ENCODE results near the gene ZNF408. TPM values are rescaled to one million over a fixed set of nuclear protein-coding genes. Genes with fewer than 3 reads are reported as not detected.

The ZNF408 gene
- total RNA-seq, 1 experiment from 2014 or later = 19.8 TPM

DNA sequence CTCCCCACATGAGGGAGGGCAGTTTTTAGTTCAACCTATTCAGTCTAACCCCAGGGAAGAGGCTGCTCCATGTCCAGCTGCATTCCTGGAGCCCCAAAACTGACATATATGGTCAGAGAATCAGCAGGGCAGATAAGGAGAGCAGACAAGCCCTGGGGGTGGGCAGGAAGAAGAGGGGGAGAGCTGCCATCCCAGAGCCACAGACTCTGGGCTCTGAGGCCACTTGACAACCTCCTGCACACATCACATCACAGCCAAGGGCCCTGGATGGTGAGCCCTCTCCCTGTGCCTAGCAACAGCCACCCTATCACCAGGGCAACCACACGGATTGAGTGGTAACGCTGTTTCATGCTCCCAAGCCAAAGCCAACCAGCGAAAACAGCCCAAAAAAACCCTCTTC is 3.5 kb upstream of the ZNF408 start:
- intact Hi-C loops (cut with micrococcal nuclease; ENCODE audit: unreplicated experiment) (no loop called here), in situ Hi-C loops (cut with HindIII; ENCODE audit: low pct_unique_long_range_greater_than_20kb, low sequenced_read_pairs) (no loop called here)
- H3K36me3 ChIP-seq (ENCODE audit: control insufficient read depth, insufficient read depth, low read length) = peaks cover 5% of the 10 kb centered on the region; the same call in 1 of the 2 replicates
- ChIA-PET CTCF (no interaction called here), POLR2A (no interaction called here)
- ATAC-seq = no peak
- DNase-seq (ENCODE audit: low read depth, low spot score) = no peak
- H3K27ac ChIP-seq (ENCODE audit: low read length) = no peak overlapping the region
- H3K9me3 ChIP-seq (ENCODE audit: control insufficient read depth, insufficient read depth, low read depth, low read length) = no peaks in the 10 kb centered on the region
- BruUV-seq (replicated peaks) = no TSS peak
- peaks cover 4% of the 10 kb centered on the region; the same call in 1 of the 2 replicates for H3K4me1 ChIP-seq (ENCODE audit: control insufficient read depth, insufficient read depth, low read length)
- H3K4me3 ChIP-seq (ENCODE audit: low read depth in 2 of 2, low read length in 2 of 2) = no peak overlapping the region
- no peaks in the 10 kb centered on the region for H3K27me3 ChIP-seq (ENCODE audit: control insufficient read depth, insufficient read depth, low read length)
- TF ChIP-seq CTCF (IDR thresholded peaks at IDR 0.05) (no peak), SIN3A (IDR thresholded peaks at IDR 0.05; ENCODE audit: borderline replicate concordance, insufficient read depth, low read depth, low read length) (no peak), TCF7L2 (IDR thresholded peaks at IDR 0.05; ENCODE audit: low read depth, low read length) (no peak), POLR2AphosphoS5 (IDR thresholded peaks at IDR 0.05; ENCODE audit: low read depth, low read length) (no peak)
- TF ChIP-seq, protein P1, sequence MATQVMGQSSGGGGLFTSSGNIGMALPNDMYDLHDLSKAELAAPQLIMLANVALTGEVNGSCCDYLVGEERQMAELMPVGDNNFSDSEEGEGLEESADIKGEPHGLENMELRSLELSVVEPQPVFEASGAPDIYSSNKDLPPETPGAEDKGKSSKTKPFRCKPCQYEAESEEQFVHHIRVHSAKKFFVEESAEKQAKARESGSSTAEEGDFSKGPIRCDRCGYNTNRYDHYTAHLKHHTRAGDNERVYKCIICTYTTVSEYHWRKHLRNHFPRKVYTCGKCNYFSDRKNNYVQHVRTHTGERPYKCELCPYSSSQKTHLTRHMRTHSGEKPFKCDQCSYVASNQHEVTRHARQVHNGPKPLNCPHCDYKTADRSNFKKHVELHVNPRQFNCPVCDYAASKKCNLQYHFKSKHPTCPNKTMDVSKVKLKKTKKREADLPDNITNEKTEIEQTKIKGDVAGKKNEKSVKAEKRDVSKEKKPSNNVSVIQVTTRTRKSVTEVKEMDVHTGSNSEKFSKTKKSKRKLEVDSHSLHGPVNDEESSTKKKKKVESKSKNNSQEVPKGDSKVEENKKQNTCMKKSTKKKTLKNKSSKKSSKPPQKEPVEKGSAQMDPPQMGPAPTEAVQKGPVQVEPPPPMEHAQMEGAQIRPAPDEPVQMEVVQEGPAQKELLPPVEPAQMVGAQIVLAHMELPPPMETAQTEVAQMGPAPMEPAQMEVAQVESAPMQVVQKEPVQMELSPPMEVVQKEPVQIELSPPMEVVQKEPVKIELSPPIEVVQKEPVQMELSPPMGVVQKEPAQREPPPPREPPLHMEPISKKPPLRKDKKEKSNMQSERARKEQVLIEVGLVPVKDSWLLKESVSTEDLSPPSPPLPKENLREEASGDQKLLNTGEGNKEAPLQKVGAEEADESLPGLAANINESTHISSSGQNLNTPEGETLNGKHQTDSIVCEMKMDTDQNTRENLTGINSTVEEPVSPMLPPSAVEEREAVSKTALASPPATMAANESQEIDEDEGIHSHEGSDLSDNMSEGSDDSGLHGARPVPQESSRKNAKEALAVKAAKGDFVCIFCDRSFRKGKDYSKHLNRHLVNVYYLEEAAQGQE (IDR thresholded peaks at IDR 0.05; ENCODE audit: insufficient read depth in 1 of 2, low read depth in 2 of 2, low read length in 1 of 2) = no peak

GRCh38 chr11:46697723-46698122 is 3.1 kb upstream of the ZNF408 start:
- Histone ChIP-seq H3K36me3 (ENCODE audit: control insufficient read depth, insufficient read depth, low read length) (peaks cover 5% of the 10 kb centered on the region; the same call in 1 of the 2 replicates), H3K4me3 (ENCODE audit: low read depth in 2 of 2, low read length in 2 of 2) (no peak overlapping the region), H3K9me3 (ENCODE audit: control insufficient read depth, insufficient read depth, low read depth, low read length) (no peaks in the 10 kb centered on the region), H3K27me3 (ENCODE audit: control insufficient read depth, insufficient read depth, low read length) (no peaks in the 10 kb centered on the region), H3K4me1 (ENCODE audit: control insufficient read depth, insufficient read depth, low read length) (peaks cover 6% of the 10 kb centered on the region; the same call in 1 of the 2 replicates), H3K27ac (ENCODE audit: low read length) (no peak overlapping the region)
- no peak for TF ChIP-seq POLR2AphosphoS5 (IDR thresholded peaks at IDR 0.05; ENCODE audit: low read depth, low read length)
- TF ChIP-seq SIN3A (IDR thresholded peaks at IDR 0.05; ENCODE audit: borderline replicate concordance, insufficient read depth, low read depth, low read length) = no peak
- no peak for TF ChIP-seq TCF7L2 (IDR thresholded peaks at IDR 0.05; ENCODE audit: low read depth, low read length)
- TF ChIP-seq, protein P1 (IDR thresholded peaks at IDR 0.05; ENCODE audit: insufficient read depth in 1 of 2, low read depth in 2 of 2, low read length in 1 of 2) = no peak
- TF ChIP-seq CTCF (IDR thresholded peaks at IDR 0.05) = no peak
- in situ Hi-C loops (cut with HindIII; ENCODE audit: low pct_unique_long_range_greater_than_20kb, low sequenced_read_pairs) (no loop called here), intact Hi-C loops (cut with micrococcal nuclease; ENCODE audit: unreplicated experiment) (no loop called here)
- no peak for DNase-seq (ENCODE audit: low read depth, low spot score)
- CTCF ChIA-PET = no interaction called here
- POLR2A ChIA-PET = interaction anchor here (0.6 kb wide), 1 partner anchor 81 kb away, joined by 10 read pairs; no protein-coding TSS in a partner anchor
- no TSS peak for BruUV-seq (replicated peaks)
- no peak for ATAC-seq

Measured in Panc1 (cell line).